Measurements from ENCODE around the gene SLC17A7. TPM values are rescaled to one million over a fixed set of nuclear protein-coding genes. Genes with fewer than 3 reads are reported as not detected.

SLC17A7 gene
- total and polyA plus RNA-seq, 9 of the 15 experiments (the other 6 are each of a cell fraction or from before 2014, with no cell fraction given), result 1.1 to 15.7 (median 2.4) TPM

- Histone ChIP-seq H3K9ac (ENCODE audit: insufficient read depth in 1 of 2, low read depth in 2 of 2, low read length in 2 of 2) (peak overlapping the region; percentile 67 to 89), H3K27ac (ENCODE audit: extremely low read depth, low read depth, low read length) (peak overlapping the region; percentile 78), H2AFZ (ENCODE audit: low read depth, low read length) (peak overlapping the region; percentile 99), H3K4me3 (peak overlapping the region; percentile 84), H3K9me1 (ENCODE audit: control insufficient read depth, insufficient read depth, low read length) (no peaks in the 10 kb centered on the region), H3K9me3 (replicated peaks; ENCODE audit: control insufficient read depth, insufficient read depth, low read depth, low read length) (no peaks in the 10 kb centered on the region), H4K20me1 (replicated peaks; ENCODE audit: control insufficient read depth, insufficient read depth, low read length) (no peaks in the 10 kb centered on the region; the same call in 1 of the 2 replicates), H3K4me1 (replicated peaks in 1 of 2; ENCODE audit: control insufficient read depth in 2 of 2, insufficient read depth in 2 of 2, low read length in 2 of 2) (peaks cover 32 to 59% of the 10 kb centered on the region in 2 experiments), H3K36me3 (ENCODE audit: control insufficient read depth, insufficient read depth, low read length) (peaks cover 23% of the 10 kb centered on the region; the same call in 2 of the 3 replicates), H3K27me3 (ENCODE audit: control insufficient read depth in 2 of 2, insufficient read depth in 2 of 2, low read length in 2 of 2) (peaks cover 7 to 19% of the 10 kb centered on the region in 2 experiments; a peak in 4 of 5 replicates), H3K79me2 (ENCODE audit: control insufficient read depth, insufficient read depth, low read length) (peaks cover 7% of the 10 kb centered on the region; the same call in 2 of the 3 replicates), H3K4me2 (ENCODE audit: insufficient read depth, low read length) (peak overlapping the region; percentile 89)
- in situ Hi-C loops (cut with MboI) (no loop called here), intact Hi-C loops (cut with micrococcal nuclease) (loop anchor here (1.0 to 10.0 kb wide), 4 partner anchors 21 to 291 kb away; partner anchors contain the start of gene PTH2)
- DNase-seq (ENCODE audit: extremely low read depth in 1 of 4, low spot score in 3 of 4) (peak; percentile 69 to 96 (median 80)), ATAC-seq (peak; percentile 88), FAIRE-seq (peak; percentile 95)
- no TSS peak for BruUV-seq (replicated peaks)
- ChIA-PET CTCF (ENCODE audit: low intra/inter-chr PET ratio) (interaction anchor here (0.6 to 3.1 kb wide), 6 partner anchors 51 to 221 kb away, joined by 3 to 59 read pairs (median 4); partner anchors contain the start of genes DKKL1 and KASH5), POLR2A (interaction anchor here (0.6 to 1.7 kb wide), 3 partner anchors 10 to 198 kb away, joined by 3 to 5 read pairs (median 3); partner anchors contain the start of gene ALDH16A1)
- under 1% methylated on average over 39 of the region's 47 CpGs for WGBS (ENCODE audit: insufficient coverage, low coverage, missing lambda C conversion rate)
- TF ChIP-seq PTTG1 (tag; IDR thresholded peaks at IDR 0.05; ENCODE audit: low read depth), result no peak
- TF ChIP-seq CBFA2T3 (IDR thresholded peaks at IDR 0.05), result peak; percentile 50; the same call in 1 of the 2 replicates
- peak; percentile 50; the same call in 1 of the 2 replicates for TF ChIP-seq HLTF (IDR thresholded peaks at IDR 0.05)
- peak in 1 of 2 experiments; percentile 42; a peak in 2 of 4 replicates for TF ChIP-seq SRF (CRISPR knock-in tag; IDR thresholded peaks at IDR 0.05)
- no peak for TF ChIP-seq ZNF507 (tag; conservative IDR thresholded peaks at IDR 0.05)
- no peak; the same call in 1 of the 2 replicates for TF ChIP-seq HOMEZ (CRISPR knock-in tag; IDR thresholded peaks at IDR 0.05)
- no peak for TF ChIP-seq TCF7 (IDR thresholded peaks at IDR 0.05; ENCODE audit: borderline replicate concordance)
- TF ChIP-seq CBX3 (IDR thresholded peaks at IDR 0.05; ENCODE audit: borderline replicate concordance in 1 of 2, low read length in 2 of 2), result peak in 1 of 2 experiments; percentile 3; a peak in 1 of 3 replicates
- TF ChIP-seq ZNF24 (IDR thresholded peaks at IDR 0.05), result no peak
- peak; percentile 56 for TF ChIP-seq ZBTB2 (IDR thresholded peaks at IDR 0.05)
- TF ChIP-seq E2F6 (IDR thresholded peaks at IDR 0.05; ENCODE audit: borderline replicate concordance in 1 of 2, extremely low read depth in 1 of 2, insufficient read depth in 1 of 2, insufficient read length in 1 of 2, low read depth in 1 of 2, low read length in 1 of 2, poor library complexity in 1 of 2, severe bottlenecking in 1 of 2), result peak; percentile 33 to 82
- no peak for TF ChIP-seq NUFIP1 (IDR thresholded peaks at IDR 0.05; ENCODE audit: partially characterized antibody)
Measured at GRCh38 chr19:49443366-49444099, 2.2 kb upstream of the SLC17A7 start.
